HL-60/S4 treated with phorbol 12-myristate 13-acetate at 8.2 ng/mL for 4 days and 3 days (cell line): Measurements from ENCODE around the gene FNIP2.
"Not testable (repeated sequence)": the region's sequence is repeated elsewhere in the genome, so short reads cannot be mapped to it uniquely, and the experiment has no call there.

Experiments used
- in situ Hi-C: fragments of 300-500 bp; cut with MboI; formaldehyde crosslinking; loops from 2 replicates; pipeline ENCODE4 v1.15.0; 2022; ENCODE audit warnings: low sequenced_read_pairs

The FNIP2 gene

DNA sequence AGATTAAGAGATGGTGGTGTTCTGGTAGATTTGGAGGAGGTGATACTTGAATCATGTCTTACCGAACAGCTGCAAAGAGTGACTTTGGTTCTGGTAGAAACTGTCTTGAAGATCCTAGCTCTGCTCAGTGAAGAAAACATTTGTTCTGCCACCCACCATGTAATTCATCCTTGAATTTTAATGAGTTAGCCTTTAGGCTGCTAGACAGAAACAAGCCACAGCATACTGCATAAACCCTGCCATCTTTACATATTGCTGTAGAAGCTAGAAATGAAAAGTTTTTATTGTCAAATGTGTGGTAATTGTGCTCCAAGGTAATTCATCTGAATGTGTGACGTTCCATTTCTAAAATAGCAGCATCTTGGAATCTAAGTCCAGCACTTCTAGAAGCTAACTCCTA, 173.1 kb downstream of the FNIP2 start:
- in situ Hi-C loops, result no loop called here

DNA sequence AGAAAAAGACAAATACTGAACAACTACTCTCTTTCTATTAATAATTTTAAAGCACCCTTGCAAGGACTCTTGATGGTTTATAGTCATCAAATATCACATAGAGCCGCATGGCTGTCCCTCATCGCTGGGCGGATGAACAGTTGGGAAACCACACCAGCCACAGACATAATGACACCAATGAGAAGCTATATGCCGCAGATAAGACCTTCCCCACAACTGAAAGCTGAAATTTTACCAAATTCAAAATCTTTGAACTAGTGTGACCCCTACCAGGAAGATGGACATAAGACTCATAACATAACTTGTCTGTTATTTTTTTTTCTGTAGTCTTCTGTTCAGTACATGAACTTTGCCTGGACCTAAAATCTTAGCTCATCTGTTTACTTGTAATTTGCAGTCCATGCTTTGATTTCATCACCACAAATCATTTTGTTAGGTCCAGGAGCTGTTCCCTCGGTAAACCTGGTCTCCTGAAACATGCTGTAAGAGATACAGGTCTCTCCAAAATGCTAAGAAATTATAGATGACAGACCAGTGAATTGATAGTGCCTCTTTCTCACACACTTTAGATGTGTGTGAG, 176.8 kb downstream of the FNIP2 start:
- in situ Hi-C loops, result no loop called here

DNA sequence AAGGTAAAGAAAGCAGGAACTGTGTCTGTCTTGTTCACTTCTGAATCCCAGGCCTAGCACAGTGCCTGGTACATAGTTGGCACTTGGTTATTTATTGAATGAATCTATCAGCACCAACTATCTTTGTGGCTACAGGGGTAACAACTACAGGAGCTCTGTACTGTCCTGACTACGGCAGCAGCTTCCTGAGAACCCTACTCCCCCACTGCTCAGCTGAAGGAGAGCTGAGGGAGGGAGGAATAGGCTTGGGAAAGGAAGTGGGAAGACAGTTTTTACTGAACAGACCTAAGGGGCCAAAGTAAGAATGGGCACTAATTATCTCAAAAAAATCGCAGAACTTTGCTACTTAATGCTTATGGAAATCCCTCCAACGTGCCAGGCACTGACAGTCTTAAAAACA, 178.0 kb downstream of the FNIP2 start:
- in situ Hi-C loops, result no loop called here

DNA sequence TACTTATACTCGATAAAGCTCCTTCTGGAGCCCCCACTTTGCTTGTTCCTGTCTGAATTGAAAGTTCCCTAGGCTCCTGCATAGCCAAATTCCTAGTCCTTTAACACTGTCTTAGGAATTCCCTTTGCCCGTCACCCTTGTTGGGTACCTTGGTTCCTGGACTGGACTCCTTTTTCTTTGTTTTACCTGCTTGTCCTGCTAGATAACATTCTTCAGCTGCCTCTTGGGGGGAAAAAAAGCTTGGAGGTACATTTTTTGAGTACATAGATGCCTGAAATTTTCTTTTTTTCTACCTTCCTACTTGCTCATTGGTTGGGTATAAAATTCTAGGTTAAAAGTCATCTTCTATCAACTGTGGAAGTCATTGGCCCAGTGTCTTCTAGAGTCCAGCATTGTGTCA, 179.2 kb downstream of the FNIP2 start:
- in situ Hi-C loops, result no loop called here

DNA sequence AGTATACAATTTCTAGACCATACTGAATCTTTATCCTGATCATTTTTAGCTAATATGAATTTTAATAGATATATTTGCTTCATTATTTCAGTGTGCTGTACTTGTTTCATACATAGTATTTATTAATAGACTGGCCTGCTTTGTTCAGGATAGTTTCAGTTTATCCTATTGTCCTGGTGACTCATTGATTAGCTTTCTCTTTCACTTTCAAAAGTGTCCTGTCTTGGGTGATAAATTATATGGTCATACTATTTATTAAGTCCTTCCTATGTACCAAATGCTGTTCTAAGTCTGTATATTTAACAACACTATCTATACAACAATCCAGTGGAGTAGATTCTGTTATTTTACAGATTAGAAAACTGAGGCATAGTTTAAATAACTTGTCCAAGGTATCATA, 180.3 kb downstream of the FNIP2 start:
- in situ Hi-C loops, result no loop called here

DNA sequence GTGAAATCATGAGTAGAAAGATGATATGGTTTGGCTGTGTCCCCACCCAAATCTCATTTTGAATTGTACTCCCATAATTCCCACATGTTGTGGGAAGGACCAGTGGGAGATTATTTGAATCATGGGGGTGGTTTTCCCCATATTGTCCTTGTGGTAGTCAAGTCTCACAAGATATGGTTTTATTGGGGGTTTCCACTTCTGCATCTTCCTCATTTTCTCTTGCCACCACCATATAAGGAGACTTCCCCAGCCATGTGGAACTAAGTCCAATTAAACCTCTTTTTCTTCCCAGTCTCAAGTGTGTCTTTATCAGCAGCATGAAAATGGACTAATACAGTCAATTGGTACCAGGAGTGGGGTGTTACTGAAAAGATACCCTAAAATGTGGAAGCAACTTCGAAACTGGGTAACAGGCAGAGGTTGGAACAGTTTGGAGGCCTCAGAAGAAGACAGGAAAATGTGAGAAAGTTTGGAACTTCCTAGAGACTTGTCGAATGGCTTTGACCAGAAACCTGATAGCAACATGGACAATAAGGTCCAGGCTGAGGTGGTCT, 183.5 kb downstream of the FNIP2 start:
- in situ Hi-C loops, result not testable (repeated sequence)

DNA sequence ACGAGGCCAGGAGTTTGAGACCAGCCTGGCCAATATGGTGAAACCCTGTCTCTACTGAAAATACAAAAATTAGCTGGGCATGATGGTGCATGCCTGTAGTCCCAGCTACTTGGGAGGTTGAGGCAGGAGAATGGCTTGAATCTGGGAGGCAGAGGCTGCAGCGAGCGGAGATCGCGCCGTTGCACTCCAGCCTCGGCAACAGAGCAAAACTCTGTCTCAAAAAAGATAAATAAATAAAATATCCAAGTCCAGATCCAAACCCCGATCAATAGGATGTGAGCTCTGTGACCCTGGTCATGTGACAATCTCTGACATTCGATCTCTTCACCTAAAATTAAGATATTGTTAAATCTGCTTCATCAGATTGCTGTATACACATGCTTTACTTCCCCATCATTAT, 187.5 kb downstream of the FNIP2 start:
- in situ Hi-C loops, result not testable (repeated sequence)

DNA sequence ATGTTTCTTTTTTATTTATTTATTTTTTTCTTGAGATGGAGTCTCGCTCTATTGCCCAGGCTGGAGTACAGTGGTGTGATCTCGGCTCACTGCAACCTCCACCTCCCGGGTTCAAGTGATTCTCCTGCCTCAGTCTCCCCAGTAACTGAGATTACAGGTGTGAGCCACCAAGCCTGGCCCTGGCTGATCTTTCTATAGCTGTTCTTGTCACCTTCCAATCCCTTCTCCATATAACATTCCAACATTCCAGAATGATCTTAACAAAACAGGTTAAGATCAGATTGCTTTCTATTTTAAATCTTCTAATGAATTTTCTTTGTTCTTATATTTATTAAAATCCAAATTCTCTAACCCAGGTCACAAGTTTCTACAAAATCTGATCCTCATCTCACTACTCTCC, 188.1 kb downstream of the FNIP2 start:
- in situ Hi-C loops, result not testable (repeated sequence)
